ENCODE measurements around the gene SRRD. TPM values are rescaled to one million over a fixed set of nuclear protein-coding genes. Genes with fewer than 3 reads are reported as not detected.

SRRD gene
- total and polyA plus RNA-seq, 2 of the 8 experiments (the other 6 are each of a cell fraction or from before 2014, with no cell fraction given), result 17.1 to 25.3 TPM

DNA sequence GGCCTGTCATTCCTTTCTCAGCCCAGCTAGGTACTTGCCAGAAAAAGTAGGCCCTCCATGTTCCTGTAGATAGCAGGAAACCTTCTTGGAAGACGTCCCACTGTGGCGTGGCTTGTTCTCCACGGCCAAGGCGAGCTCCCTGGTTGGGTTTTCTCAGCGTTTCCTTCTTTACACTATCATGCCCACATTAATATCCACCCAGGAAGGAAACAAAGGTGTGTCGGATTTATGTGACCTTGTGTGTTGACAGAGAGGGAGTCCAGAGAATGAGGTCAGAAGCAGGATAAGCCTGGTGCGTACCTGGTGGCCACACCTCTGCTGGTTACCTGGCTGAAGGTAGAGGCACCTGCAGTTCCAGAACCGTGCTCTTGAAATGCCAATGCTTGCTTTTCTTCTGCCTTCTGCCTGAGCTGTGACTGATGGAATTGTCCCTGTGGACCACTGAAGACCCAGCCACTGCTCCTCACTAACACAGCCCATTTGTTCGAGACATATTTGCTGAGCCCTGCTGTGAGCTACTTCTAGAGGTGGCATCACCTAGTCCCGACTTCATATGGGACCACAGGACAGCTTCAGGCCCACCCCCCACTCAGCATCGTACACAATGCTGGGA, 46.7 kb upstream of the SRRD start:
- H3K9me3 ChIP-seq (ENCODE audit: insufficient read depth in 2 of 2, low read depth in 1 of 2, low read length in 1 of 2), result no peaks in the 10 kb centered on the region
- no peak overlapping the region for H2BK15ac ChIP-seq (ENCODE audit: low read length)
- no peak overlapping the region for H3K23ac ChIP-seq (ENCODE audit: insufficient read length)
- H3K56ac ChIP-seq (replicated peaks; ENCODE audit: insufficient read length, low read depth, low read length), result no peak overlapping the region
- WGBS, 2 experiments (ENCODE audit: extremely low coverage in 1 of 2, insufficient coverage in 1 of 2, insufficient read length in 1 of 2, insufficient replicate concordance in 2 of 2, low coverage in 1 of 2, low lambda C conversion rate in 2 of 2, missing lambda C conversion rate in 1 of 2), result 94% methylated on average over 11 of the region's 11 CpGs; no CpG with 5 or more reads in 1 of the 2 experiments
- H3K4me1 ChIP-seq (replicated peaks in 1 of 4; ENCODE audit: control insufficient read depth in 3 of 4, insufficient read depth in 4 of 4, low read length in 3 of 4), result no peaks in the 10 kb centered on the region
- H2AK5ac ChIP-seq (ENCODE audit: low read depth, low read length), result no peak overlapping the region
- no peak overlapping the region for H3K27ac ChIP-seq (ENCODE audit: low read depth, low read length)
- H2BK5ac ChIP-seq (ENCODE audit: low read depth, low read length), result no peak overlapping the region
- DNase-seq (ENCODE audit: low read depth in 1 of 2, low spot score in 2 of 2) (no peak), FAIRE-seq (no peak)
- no peak overlapping the region for H3K4me2 ChIP-seq (ENCODE audit: insufficient read depth in 1 of 2, low read depth in 2 of 2, low read length in 2 of 2)
- no peaks in the 10 kb centered on the region; a peak in 1 of 4 replicates for H3K79me2 ChIP-seq (ENCODE audit: control insufficient read depth in 1 of 2, insufficient read depth in 2 of 2, low read length in 2 of 2)
- 0 out of 2 replicates have a peak, but pooled peaks cover 2% of the 10 kb centered on the region for H3K23me2 ChIP-seq (ENCODE audit: low read depth, low read length)
- H3K9ac ChIP-seq (replicated peaks in 1 of 4; ENCODE audit: extremely low read depth in 1 of 4, low read depth in 3 of 4, low read length in 3 of 4), result no peak overlapping the region
- POLR2A ChIA-PET (ENCODE audit: partially characterized antibody), result interaction anchor here (1.7 to 5.1 kb wide), 3 partner anchors 7 to 47 kb away, joined by 7 to 14 read pairs (median 9); partner anchors contain the start of genes ASPHD2, HPS4 and SRRD
- CTCF ChIA-PET (ENCODE audit: partially characterized antibody), result interaction anchor here (0.6 to 3.9 kb wide), 16 partner anchors 8 to 715 kb away, joined by 3 to 23 read pairs (median 4); partner anchors contain the start of gene ASPHD2
- H2BK12ac ChIP-seq (ENCODE audit: low read depth, low read length), result no peak overlapping the region
- H3K27me3 ChIP-seq (replicated peaks in 1 of 4; ENCODE audit: control insufficient read depth in 3 of 4, extremely low read depth in 1 of 4, insufficient read depth in 3 of 4, low read length in 3 of 4), result no peaks in the 10 kb centered on the region
- H3K14ac ChIP-seq (ENCODE audit: insufficient read length), result no peak overlapping the region
- H3K18ac ChIP-seq (ENCODE audit: extremely low read depth, low read length), result no peak overlapping the region
- H3K36me3 ChIP-seq (ENCODE audit: control insufficient read depth in 2 of 4, insufficient read depth in 4 of 4, low read length in 3 of 4), result peaks cover 0 to 7% (median 4%) of the 10 kb centered on the region in 4 experiments; a peak in 4 of 8 replicates
- no peak overlapping the region for H3K4me3 ChIP-seq (ENCODE audit: extremely low read depth in 1 of 4, insufficient read depth in 2 of 4, low read depth in 3 of 4, low read length in 4 of 4)
- H4K5ac ChIP-seq (ENCODE audit: insufficient read length, low read depth, low read length), result no peak overlapping the region
- no peak for TF ChIP-seq CBX8 (IDR thresholded peaks at IDR 0.05; ENCODE audit: borderline replicate concordance, low read depth, low read length)
- TF ChIP-seq, protein P1, sequence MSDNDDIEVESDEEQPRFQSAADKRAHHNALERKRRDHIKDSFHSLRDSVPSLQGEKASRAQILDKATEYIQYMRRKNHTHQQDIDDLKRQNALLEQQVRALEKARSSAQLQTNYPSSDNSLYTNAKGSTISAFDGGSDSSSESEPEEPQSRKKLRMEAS (IDR thresholded peaks at IDR 0.05), result no peak
- no peak overlapping the region for H4K91ac ChIP-seq (replicated peaks; ENCODE audit: insufficient read length, low read length)
- H3K79me1 ChIP-seq (ENCODE audit: low read depth, low read length), result peaks cover 12% of the 10 kb centered on the region
- no peak overlapping the region for H4K8ac ChIP-seq (ENCODE audit: extremely low read depth, insufficient read depth, low read length)
- H2BK20ac ChIP-seq (ENCODE audit: low read length), result no peak overlapping the region
- peaks cover 0 to 11% of the 10 kb centered on the region in 2 experiments for H4K20me1 ChIP-seq (replicated peaks in 1 of 2; ENCODE audit: control insufficient read depth in 1 of 2, insufficient read depth in 2 of 2, low read length in 2 of 2)
- H2AFZ ChIP-seq (ENCODE audit: low read length), result no peak overlapping the region
- no peak overlapping the region for H3K4ac ChIP-seq (replicated peaks; ENCODE audit: insufficient read length, low read depth, low read length)
- H2BK120ac ChIP-seq (replicated peaks; ENCODE audit: low read depth, low read length), result no peak overlapping the region
